ENCODE measurements around the gene ALCAM.
A peak's percentile ranks its signal among the peaks of the same experiment; 100 is the strongest.

ALCAM gene

GRCh38 chr3:105417525-105418289 is 51.0 kb downstream of the ALCAM start:
- Histone ChIP-seq H3K36me3 (no peaks in the 10 kb centered on the region), H3K4me2 (peak overlapping the region in 7 of 11 experiments; percentile 16 to 59 (median 49); a peak in 12 of 22 replicates), H3K9me3 (replicated peaks in 1 of 11) (no peaks in the 10 kb centered on the region), H3K9ac (no peak overlapping the region), H4K20me1 (peaks cover 0 to 97% (median 0%) of the 10 kb centered on the region in 11 experiments; a peak in 6 of 22 replicates), H3K4me1 (peaks cover 0 to 20% (median 13%) of the 10 kb centered on the region in 10 experiments; a peak in 11 of 20 replicates), H3K27ac (peak overlapping the region in 3 of 11 experiments; percentile 8 to 26 (median 17); a peak in 5 of 22 replicates), H3K27me3 (no peaks in the 10 kb centered on the region), H3K4me3 (no peak overlapping the region)
- no peak for TF ChIP-seq Cebpa-rat (IDR thresholded peaks at IDR 0.05)

- Histone ChIP-seq H3K4me2 (no peak overlapping the region), H3K9ac (no peak overlapping the region), H3K4me1 (peaks cover 0 to 8% (median 6%) of the 10 kb centered on the region in 10 experiments; a peak in 10 of 20 replicates), H3K36me3 (no peaks in the 10 kb centered on the region), H4K20me1 (peaks cover 0 to 96% (median 0%) of the 10 kb centered on the region in 11 experiments; a peak in 8 of 22 replicates), H3K27me3 (no peaks in the 10 kb centered on the region), H3K27ac (no peak overlapping the region), H3K9me3 (replicated peaks in 1 of 11) (no peaks in the 10 kb centered on the region), H3K4me3 (no peak overlapping the region)
- TF ChIP-seq Cebpa-rat (IDR thresholded peaks at IDR 0.05) = no peak
Observed at GRCh38 chr3:105422645-105423044, 55.9 kb downstream of the ALCAM start.

GRCh38 chr3:105423397-105423796 is 56.7 kb downstream of the ALCAM start:
- Histone ChIP-seq H4K20me1 (peaks cover 0 to 94% (median 0%) of the 10 kb centered on the region in 11 experiments; a peak in 8 of 22 replicates), H3K27me3 (no peaks in the 10 kb centered on the region), H3K4me2 (no peak overlapping the region), H3K27ac (no peak overlapping the region), H3K4me1 (peaks cover 0 to under 1% (median 0%) of the 10 kb centered on the region in 10 experiments; a peak in 4 of 20 replicates), H3K9me3 (replicated peaks in 1 of 11) (no peaks in the 10 kb centered on the region), H3K36me3 (no peaks in the 10 kb centered on the region), H3K9ac (no peak overlapping the region), H3K4me3 (no peak overlapping the region)
- TF ChIP-seq Cebpa-rat (IDR thresholded peaks at IDR 0.05) = no peak

- Histone ChIP-seq H3K9ac (no peak overlapping the region), H3K4me2 (no peak overlapping the region), H3K36me3 (no peaks in the 10 kb centered on the region), H3K27ac (no peak overlapping the region), H3K4me1 (no peaks in the 10 kb centered on the region), H3K4me3 (no peak overlapping the region), H3K9me3 (replicated peaks in 1 of 11) (no peaks in the 10 kb centered on the region), H3K27me3 (no peaks in the 10 kb centered on the region), H4K20me1 (peaks cover 0 to 92% (median 0%) of the 10 kb centered on the region in 11 experiments; a peak in 8 of 22 replicates)
- TF ChIP-seq Cebpa-rat (IDR thresholded peaks at IDR 0.05) = no peak
Observed at GRCh38 chr3:105424412-105425152, 57.9 kb downstream of the ALCAM start.

- H3K27ac ChIP-seq = no peak overlapping the region
- no peak overlapping the region for H3K4me3 ChIP-seq
- peaks cover 0 to under 1% (median 0%) of the 10 kb centered on the region in 10 experiments; a peak in 3 of 20 replicates for H3K4me1 ChIP-seq
- H3K36me3 ChIP-seq = no peaks in the 10 kb centered on the region
- H3K9me3 ChIP-seq (replicated peaks in 1 of 11) = no peaks in the 10 kb centered on the region
- H3K27me3 ChIP-seq = no peaks in the 10 kb centered on the region
- TF ChIP-seq Cebpa-rat (IDR thresholded peaks at IDR 0.05) = no peak
- H3K9ac ChIP-seq = no peak overlapping the region
- H3K4me2 ChIP-seq = no peak overlapping the region
- H4K20me1 ChIP-seq = peaks cover 0 to 87% (median 0%) of the 10 kb centered on the region in 11 experiments; a peak in 8 of 22 replicates
Observed at GRCh38 chr3:105425153-105425502, 58.4 kb downstream of the ALCAM start.

- Histone ChIP-seq H3K9ac (no peak overlapping the region), H3K4me2 (no peak overlapping the region), H3K27me3 (no peaks in the 10 kb centered on the region), H3K27ac (no peak overlapping the region), H3K4me1 (peaks cover 0 to 13% (median 0%) of the 10 kb centered on the region in 10 experiments; a peak in 6 of 20 replicates), H3K4me3 (no peak overlapping the region), H4K20me1 (peaks cover 0 to 87% (median 0%) of the 10 kb centered on the region in 11 experiments; a peak in 8 of 22 replicates), H3K9me3 (replicated peaks in 1 of 11) (no peaks in the 10 kb centered on the region), H3K36me3 (no peaks in the 10 kb centered on the region)
- TF ChIP-seq Cebpa-rat (IDR thresholded peaks at IDR 0.05) = no peak
Observed at GRCh38 chr3:105427332-105427731, 60.6 kb downstream of the ALCAM start.

GRCh38 chr3:105429034-105429762 is 62.5 kb downstream of the ALCAM start:
- TF ChIP-seq Cebpa-rat (IDR thresholded peaks at IDR 0.05) = no peak
- Histone ChIP-seq H3K27me3 (no peaks in the 10 kb centered on the region), H3K4me1 (peaks cover 0 to 13% (median 0%) of the 10 kb centered on the region in 10 experiments; a peak in 6 of 20 replicates), H3K27ac (no peak overlapping the region), H3K9me3 (replicated peaks in 1 of 11) (no peaks in the 10 kb centered on the region), H3K4me3 (no peak overlapping the region), H4K20me1 (peaks cover 0 to 87% (median 0%) of the 10 kb centered on the region in 11 experiments; a peak in 8 of 22 replicates), H3K4me2 (no peak overlapping the region), H3K9ac (no peak overlapping the region), H3K36me3 (no peaks in the 10 kb centered on the region)

GRCh38 chr3:105430455-105430854 is 63.7 kb downstream of the ALCAM start:
- Histone ChIP-seq H3K9ac (no peak overlapping the region), H3K4me1 (peaks cover 0 to 13% (median 0%) of the 10 kb centered on the region in 10 experiments; a peak in 6 of 20 replicates), H3K9me3 (replicated peaks in 1 of 11) (peaks cover 0 to 8% (median 2%) of the 10 kb centered on the region in 11 experiments; a peak in 10 of 22 replicates), H3K36me3 (peaks cover 0 to 8% (median 0%) of the 10 kb centered on the region in 11 experiments; a peak in 3 of 22 replicates), H3K4me3 (no peak overlapping the region), H3K27ac (no peak overlapping the region), H4K20me1 (peaks cover 0 to 75% (median 0%) of the 10 kb centered on the region in 11 experiments; a peak in 8 of 22 replicates), H3K27me3 (no peaks in the 10 kb centered on the region), H3K4me2 (peak overlapping the region in 3 of 11 experiments; percentile 13 to 57 (median 25); a peak in 5 of 22 replicates)
- TF ChIP-seq Cebpa-rat (IDR thresholded peaks at IDR 0.05) = no peak
